OCI-LY3 (cell line): ENCODE data around the gene PYGM.

Experiments
- H2AFZ ChIP-seq: fragments of 200-600, 300-600 bp; shearing (Covaris generic); 2 replicates; pipeline ENCODE4 v1.6.0; 2014; ENCODE audit warnings: antibody characterized with exemption, low read depth, low read length
- H3K27ac ChIP-seq: fragments of 200-600, 300-600 bp; sonication (generic); 2 replicates; pipeline ENCODE4 v1.5.1; 2014; ENCODE audit warnings: mild to moderate bottlenecking, low read length, moderate library complexity, mixed read lengths
- H3K27me3 ChIP-seq: fragments of 200-600, 300-600 bp; sonication (generic); 2 replicates; pipeline ENCODE4 v1.6.1; 2014; ENCODE audit warnings: low read depth, low read length, mixed read lengths
- H3K36me3 ChIP-seq: fragments of 200-600, 300-600 bp; sonication (generic); replicated peaks from 2 replicates; pipeline ENCODE3; 2014; ENCODE audit warnings: low read depth, low read length, mixed read lengths
- H3K4me1 ChIP-seq: fragments of 300-600, 200-600 bp; sonication (generic); 2 replicates; pipeline ENCODE4 v1.6.1; 2014; ENCODE audit warnings: low read length, mixed read lengths
- H3K4me2 ChIP-seq: fragments of 200-600, 300-600 bp; sonication (generic); 2 replicates; pipeline ENCODE4 v1.6.1; 2014; ENCODE audit warnings: low read length, mixed read lengths
- H3K4me3 ChIP-seq: fragments of 300-600, 200-600 bp; sonication (generic); 2 replicates; pipeline ENCODE4 v1.5.1; 2014; ENCODE audit warnings: antibody characterized with exemption, mild to moderate bottlenecking, low read length, moderate library complexity
- H3K79me2 ChIP-seq: fragments of 300-600, 200-600 bp; shearing (Covaris generic); 2 replicates; pipeline ENCODE4 v1.6.1; 2014; ENCODE audit warnings: mild to moderate bottlenecking, low read length, mixed read lengths
- H3K9ac ChIP-seq: fragments of 300-600, 200-600 bp; shearing (Covaris generic); 2 replicates; pipeline ENCODE4 v1.6.0; 2014; ENCODE audit warnings: mild to moderate bottlenecking, low read length, moderate library complexity
- H3K9me3 ChIP-seq: fragments of 200-600, 300-600 bp; shearing (Covaris generic); 2 replicates; pipeline ENCODE4 v1.6.1; 2014; ENCODE audit warnings: low read length, mixed read lengths; ENCODE audit not compliant: insufficient read depth
- H4K20me1 ChIP-seq: fragments of 200-600, 300-600 bp; sonication (generic); 2 replicates; pipeline ENCODE4 v1.6.1; 2016; ENCODE audit warnings: low read length, mixed read lengths; ENCODE audit not compliant: insufficient read depth
- EZH2phosphoT487 ChIP-seq: fragments of 200-600 bp; shearing (Covaris generic); IDR thresholded peaks from 2 replicates; pipeline ENCODE4 v1.6.1; 2018; ENCODE audit warnings: antibody characterized with exemption, mixed run types, low read depth
- TF ChIP-seq, protein P1 (sequence below): fragments of 200-600, 300-600 bp; sonication (generic); IDR thresholded peaks from 2 replicates; pipeline ENCODE4 v1.5.1; 2014; ENCODE audit warnings: antibody characterized with exemption, low read length, low read depth

Gene PYGM

DNA sequence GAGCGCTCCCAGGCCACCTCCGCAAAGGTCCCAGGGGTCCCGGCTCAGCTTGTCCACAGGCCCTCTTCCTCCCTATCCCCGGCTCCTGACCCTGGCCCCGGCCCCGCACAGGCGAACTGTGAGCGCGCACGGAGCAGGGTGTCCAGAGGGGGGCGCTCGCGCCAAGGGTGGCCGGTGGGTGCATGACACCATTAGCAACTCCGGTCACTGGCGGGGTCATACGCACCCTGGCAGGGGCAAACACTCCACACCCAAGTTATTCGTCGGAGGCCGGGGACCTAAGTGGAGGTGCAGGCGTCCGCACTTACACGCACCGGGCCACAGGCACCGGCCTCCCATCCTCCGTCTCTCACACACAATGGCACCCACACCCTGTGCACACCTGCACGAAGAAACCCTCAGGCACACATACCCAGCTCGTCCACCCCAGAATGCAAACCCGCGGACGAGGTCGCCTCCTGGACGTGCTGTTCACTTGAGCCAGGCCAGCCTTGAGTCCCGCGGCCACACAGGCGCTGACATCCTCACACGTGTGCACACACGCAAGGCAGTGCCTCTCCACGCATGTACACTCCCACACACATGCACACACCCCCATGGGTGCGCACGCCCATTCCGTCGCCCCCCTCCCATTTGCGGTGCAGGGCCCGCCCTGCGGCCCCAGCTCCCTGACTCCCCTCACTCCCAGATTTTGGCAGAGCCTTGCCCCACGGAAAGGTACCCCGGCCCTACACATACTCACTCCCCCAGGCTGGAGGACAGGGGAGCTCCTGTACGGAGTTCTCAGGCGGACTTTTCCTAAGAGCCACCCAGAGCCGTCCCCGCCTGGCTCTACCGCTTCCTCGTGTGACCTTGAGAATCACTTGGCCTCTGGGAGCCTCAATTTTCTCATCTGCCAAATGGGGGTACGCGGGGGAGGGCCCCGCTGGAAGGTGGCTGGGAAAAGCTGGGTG is 15.9 kb downstream of the PYGM start, which contains the start of gene RASGRP2:
Gene RASGRP2 (minus strand): TSS at position 552 of the 953 bp plus-strand sequence. CDS start 1,276 bp downstream, outside the sequence.
- H3K4me3 ChIP-seq: peak within 1 kb of the TSS; percentile 84
- H3K4me1 ChIP-seq: peaks cover 27% of the 10 kb centered on the region
- H3K9me3 ChIP-seq: no peaks in the 10 kb centered on the region
- H3K4me2 ChIP-seq: peak within 1 kb of the TSS; percentile 99
- TF ChIP-seq, protein P1, sequence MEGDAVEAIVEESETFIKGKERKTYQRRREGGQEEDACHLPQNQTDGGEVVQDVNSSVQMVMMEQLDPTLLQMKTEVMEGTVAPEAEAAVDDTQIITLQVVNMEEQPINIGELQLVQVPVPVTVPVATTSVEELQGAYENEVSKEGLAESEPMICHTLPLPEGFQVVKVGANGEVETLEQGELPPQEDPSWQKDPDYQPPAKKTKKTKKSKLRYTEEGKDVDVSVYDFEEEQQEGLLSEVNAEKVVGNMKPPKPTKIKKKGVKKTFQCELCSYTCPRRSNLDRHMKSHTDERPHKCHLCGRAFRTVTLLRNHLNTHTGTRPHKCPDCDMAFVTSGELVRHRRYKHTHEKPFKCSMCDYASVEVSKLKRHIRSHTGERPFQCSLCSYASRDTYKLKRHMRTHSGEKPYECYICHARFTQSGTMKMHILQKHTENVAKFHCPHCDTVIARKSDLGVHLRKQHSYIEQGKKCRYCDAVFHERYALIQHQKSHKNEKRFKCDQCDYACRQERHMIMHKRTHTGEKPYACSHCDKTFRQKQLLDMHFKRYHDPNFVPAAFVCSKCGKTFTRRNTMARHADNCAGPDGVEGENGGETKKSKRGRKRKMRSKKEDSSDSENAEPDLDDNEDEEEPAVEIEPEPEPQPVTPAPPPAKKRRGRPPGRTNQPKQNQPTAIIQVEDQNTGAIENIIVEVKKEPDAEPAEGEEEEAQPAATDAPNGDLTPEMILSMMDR: peak; percentile 90
- TF ChIP-seq EZH2phosphoT487: no peak
- no peaks in the 10 kb centered on the region for H3K36me3 ChIP-seq
- H3K27me3 ChIP-seq: no peaks in the 10 kb centered on the region
- H4K20me1 ChIP-seq: no peaks in the 10 kb centered on the region
- H3K27ac ChIP-seq: peak within 1 kb of the TSS; percentile 74
- H3K9ac ChIP-seq: peak within 1 kb of the TSS; percentile 93
- peak within 1 kb of the TSS; percentile 37; the same call in 1 of the 2 replicates for H2AFZ ChIP-seq
- no peaks in the 10 kb centered on the region for H3K79me2 ChIP-seq

DNA sequence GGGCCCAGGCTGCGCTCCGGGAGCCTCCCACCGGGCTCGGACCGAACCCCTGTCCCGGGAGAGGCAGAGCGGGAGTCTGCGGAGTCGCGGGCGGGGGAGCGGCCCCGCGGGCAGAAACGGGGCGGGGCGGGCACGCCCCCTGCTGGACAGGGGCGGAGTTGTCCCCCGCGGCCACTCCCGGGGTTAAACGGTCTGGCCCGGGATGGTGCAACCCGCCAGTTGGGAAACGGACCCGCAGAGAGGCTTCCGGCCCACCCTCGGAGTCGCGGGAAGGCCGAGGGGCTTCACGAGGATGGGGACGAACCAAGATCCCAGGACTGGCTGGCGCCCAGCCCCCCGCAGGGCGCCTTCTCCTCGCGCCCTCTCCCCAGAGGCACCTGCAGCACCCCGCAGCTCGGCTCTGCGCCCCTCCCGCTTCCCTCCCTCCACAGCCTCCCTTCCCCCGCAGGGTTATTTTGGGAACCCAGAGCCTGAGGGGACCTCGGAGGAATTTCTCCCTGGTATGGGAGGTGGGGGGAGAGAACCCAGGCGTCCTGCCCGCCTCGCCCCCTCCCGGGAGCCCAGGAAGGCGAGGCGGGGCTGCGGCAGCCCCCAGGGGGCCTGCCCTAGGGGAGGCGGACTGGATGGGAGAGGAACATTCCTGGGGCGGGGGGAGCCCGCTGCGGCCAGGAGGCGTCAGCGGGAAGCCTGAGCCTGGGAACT is 16.7 kb downstream of the PYGM start:
- Histone ChIP-seq H3K9me3 (no peaks in the 10 kb centered on the region), H3K36me3 (no peaks in the 10 kb centered on the region), H3K27ac (peak overlapping the region; percentile 25), H2AFZ (peak overlapping the region; percentile 37; the same call in 1 of the 2 replicates), H3K4me1 (peaks cover 22% of the 10 kb centered on the region), H4K20me1 (no peaks in the 10 kb centered on the region), H3K9ac (peak overlapping the region; percentile 93), H3K4me2 (peak overlapping the region; percentile 99), H3K4me3 (peak overlapping the region; percentile 84), H3K79me2 (no peaks in the 10 kb centered on the region), H3K27me3 (no peaks in the 10 kb centered on the region)
- TF ChIP-seq, protein P1: peak; percentile 75
- TF ChIP-seq EZH2phosphoT487: no peak

DNA sequence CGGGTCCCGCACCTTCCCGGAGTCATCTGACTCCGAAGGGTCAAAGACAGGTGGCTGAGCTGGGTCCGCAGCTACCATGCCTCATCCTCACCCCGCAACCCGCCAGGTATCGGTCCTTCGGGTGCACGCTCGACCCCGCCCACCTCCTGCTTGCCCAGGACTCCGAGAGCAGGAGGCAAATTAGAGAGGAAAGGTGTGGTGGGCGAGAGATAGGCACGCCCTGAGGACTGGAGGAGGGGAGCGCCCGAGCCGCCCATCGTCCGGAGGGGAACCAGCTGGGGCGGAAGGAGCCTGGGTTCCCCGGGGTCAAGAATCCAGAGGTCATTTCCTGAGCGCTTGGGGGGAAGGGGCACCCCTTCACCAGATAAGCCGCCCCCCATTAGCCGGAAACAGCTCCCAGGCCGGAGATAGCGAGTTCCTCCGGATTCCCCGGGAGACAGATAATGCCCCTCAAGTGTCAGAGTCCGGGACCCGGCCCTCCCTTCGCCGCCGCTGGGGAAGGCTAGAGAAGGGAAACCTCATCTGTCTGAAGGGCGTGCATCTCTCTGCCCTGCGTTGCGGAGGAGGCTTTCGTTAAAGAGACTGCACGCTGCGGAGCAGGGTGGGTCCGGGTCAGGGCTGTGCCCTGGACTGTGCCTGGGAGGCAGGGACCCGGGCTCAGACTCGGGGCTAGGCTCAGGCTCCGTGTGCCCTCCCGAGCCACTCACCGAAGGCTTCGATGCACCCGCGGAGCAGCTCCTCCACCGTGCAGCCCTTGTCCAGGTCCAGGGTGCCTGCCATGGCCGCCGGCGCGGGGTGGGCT is 17.5 kb downstream of the PYGM start:
- peak overlapping the region; percentile 84 for H3K4me3 ChIP-seq
- peak overlapping the region; percentile 99 for H3K4me2 ChIP-seq
- H3K27me3 ChIP-seq: no peaks in the 10 kb centered on the region
- H4K20me1 ChIP-seq: no peaks in the 10 kb centered on the region
- no peak overlapping the region; the same call in 1 of the 2 replicates for H2AFZ ChIP-seq
- H3K36me3 ChIP-seq: no peaks in the 10 kb centered on the region
- H3K4me1 ChIP-seq: peaks cover 22% of the 10 kb centered on the region
- TF ChIP-seq EZH2phosphoT487: no peak
- H3K9me3 ChIP-seq: no peaks in the 10 kb centered on the region
- no peak overlapping the region; the same call in 1 of the 2 replicates for H3K27ac ChIP-seq
- H3K9ac ChIP-seq: peak overlapping the region; percentile 93
- H3K79me2 ChIP-seq: no peaks in the 10 kb centered on the region

DNA sequence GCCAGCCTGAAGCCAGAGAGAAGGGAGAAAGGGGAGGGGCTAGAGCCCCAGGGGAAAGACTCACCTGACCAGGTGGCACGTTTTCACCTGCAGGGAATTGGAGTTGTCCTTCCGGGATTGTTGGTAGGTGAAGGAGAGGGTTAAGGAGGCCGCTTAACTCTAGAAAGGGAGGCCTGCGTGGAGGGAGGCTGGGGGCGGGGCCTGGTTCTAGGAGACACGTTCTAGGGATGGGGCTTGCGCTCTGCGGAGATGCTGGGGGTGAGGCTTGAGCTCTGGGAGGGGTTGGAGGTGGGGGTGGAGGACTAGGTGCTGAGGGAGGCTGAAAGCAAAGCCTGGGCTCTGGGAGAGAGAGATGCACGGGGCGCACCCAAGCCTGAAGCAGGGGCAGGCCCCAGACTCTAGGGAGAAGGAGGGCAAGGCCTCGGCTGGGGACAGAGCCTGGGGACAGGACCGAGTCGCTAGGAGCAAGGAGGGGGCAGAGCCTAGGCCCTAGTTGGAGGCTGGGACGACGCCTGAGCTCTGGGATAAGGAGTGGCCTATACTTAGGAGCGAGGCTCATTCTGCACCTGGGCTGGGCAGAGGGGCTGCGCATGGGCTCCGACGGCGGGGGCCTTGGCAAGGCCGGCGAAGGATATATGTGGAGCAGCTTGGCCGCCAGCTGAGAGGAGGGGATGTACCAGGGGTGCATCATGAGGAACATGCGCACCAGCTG is 18.2 kb downstream of the PYGM start:
- H3K79me2 ChIP-seq: no peaks in the 10 kb centered on the region
- no peaks in the 10 kb centered on the region for H4K20me1 ChIP-seq
- no peaks in the 10 kb centered on the region for H3K36me3 ChIP-seq
- H3K4me1 ChIP-seq: peaks cover 21% of the 10 kb centered on the region
- no peaks in the 10 kb centered on the region for H3K27me3 ChIP-seq
- no peaks in the 10 kb centered on the region for H3K9me3 ChIP-seq
- no peak for TF ChIP-seq EZH2phosphoT487
- TF ChIP-seq, protein P1: no peak
- H3K4me2 ChIP-seq: peak overlapping the region; percentile 99
- H3K4me3 ChIP-seq: peak overlapping the region; percentile 84
- no peak overlapping the region for H3K9ac ChIP-seq
- no peak overlapping the region for H2AFZ ChIP-seq
- H3K27ac ChIP-seq: no peak overlapping the region
